ENCODE data around the gene CNTNAP5.

The CNTNAP5 gene

GRCh38 chr2:124713969-124714368 is 688.9 kb downstream of the CNTNAP5 start:
- Histone ChIP-seq H3K27ac (no peak overlapping the region), H3K4me3 (no peak overlapping the region)
- no peak for DNase-seq (ENCODE audit: low spot score)
- TF ChIP-seq CTCF (IDR thresholded peaks at IDR 0.05): no peak

GRCh38 chr2:124725187-124725586 is 700.1 kb downstream of the CNTNAP5 start:
- no peak overlapping the region for H3K4me3 ChIP-seq
- no peak for DNase-seq (ENCODE audit: low spot score)
- no peak for TF ChIP-seq CTCF (IDR thresholded peaks at IDR 0.05)
- no peak overlapping the region for H3K27ac ChIP-seq

- no peak overlapping the region for H3K4me3 ChIP-seq
- TF ChIP-seq CTCF (IDR thresholded peaks at IDR 0.05): no peak
- no peak overlapping the region for H3K27ac ChIP-seq
- no peak for DNase-seq (ENCODE audit: low spot score)
These were observed 715.5 kb downstream of the CNTNAP5 start for GRCh38 chr2:124740636-124741035.

- no peak for DNase-seq (ENCODE audit: low spot score)
- no peak for TF ChIP-seq CTCF (IDR thresholded peaks at IDR 0.05)
- H3K27ac ChIP-seq: no peak overlapping the region
- no peak overlapping the region for H3K4me3 ChIP-seq
These were observed 728.8 kb downstream of the CNTNAP5 start for GRCh38 chr2:124753842-124754241.

GRCh38 chr2:124755386-124755785 is 730.3 kb downstream of the CNTNAP5 start:
- TF ChIP-seq CTCF (IDR thresholded peaks at IDR 0.05): no peak
- DNase-seq (ENCODE audit: low spot score): no peak
- H3K4me3 ChIP-seq: no peak overlapping the region
- H3K27ac ChIP-seq: no peak overlapping the region

GRCh38 chr2:124756048-124756447 is 731.0 kb downstream of the CNTNAP5 start:
- Histone ChIP-seq H3K27ac (no peak overlapping the region), H3K4me3 (no peak overlapping the region)
- no peak for DNase-seq (ENCODE audit: low spot score)
- TF ChIP-seq CTCF (IDR thresholded peaks at IDR 0.05): no peak

- H3K4me3 ChIP-seq: no peak overlapping the region
- no peak overlapping the region for H3K27ac ChIP-seq
- no peak for DNase-seq (ENCODE audit: low spot score)
- no peak for TF ChIP-seq CTCF (IDR thresholded peaks at IDR 0.05)
These were observed 737.3 kb downstream of the CNTNAP5 start for GRCh38 chr2:124762388-124762787.

Data from coronary artery (tissue), 2 donors.